CD4-positive, alpha-beta memory T cell (primary cell): ENCODE measurements around the gene GRM2. TPM values are rescaled to one million over a fixed set of nuclear protein-coding genes. Genes with fewer than 3 reads are reported as not detected.
A peak's percentile ranks its signal among the peaks of the same experiment; 100 is the strongest.

Experiments
- CTCF ChIA-PET: fragments of 350-600 bp; sonication (Branson Sonifier 250); formaldehyde crosslinking; loops from one replicate; lab custom pipeline; 2021; ENCODE audit warnings: inconsistent platforms; ENCODE audit not compliant: partially characterized antibody; lab: Charles Lee
- POLR2A ChIA-PET: fragments of 350-600 bp; sonication (Branson Sonifier 250); formaldehyde crosslinking; loops from one replicate; lab custom pipeline; 2021; ENCODE audit not compliant: partially characterized antibody; lab: Charles Lee
- DNase-seq, 5 donors: peaks; one replicate each; pipeline versions ENCODE4 v3.0.0 to v3.0.0-alpha.2; 2020 to 2022; ENCODE audit warnings: mixed read lengths in 1 of 5
- H3K27ac ChIP-seq: one replicate; pipeline ENCODE4 v1.7.0; 2013; ENCODE audit warnings: low read depth, low read length
- H3K27me3 ChIP-seq: 2 replicates; pipeline ENCODE4 v1.7.0; 2013; ENCODE audit warnings: mild to moderate bottlenecking, low read length, moderate library complexity; ENCODE audit not compliant: insufficient read depth
- H3K36me3 ChIP-seq: 2 replicates; pipeline ENCODE4 v1.7.0; 2013; ENCODE audit warnings: mild to moderate bottlenecking, low read length, moderate library complexity; ENCODE audit not compliant: insufficient read depth
- H3K4me1 ChIP-seq: 2 replicates; pipeline ENCODE4 v1.7.0; 2013; ENCODE audit warnings: mild to moderate bottlenecking, low read length, moderate library complexity; ENCODE audit not compliant: insufficient read depth
- H3K4me3 ChIP-seq, 2 donors: one replicate each; pipeline ENCODE4 v1.7.0; 2013; ENCODE audit warnings: low read length in 2 of 2, mild to moderate bottlenecking in 1 of 2
- H3K9me3 ChIP-seq, 2 donors: one replicate each; pipeline ENCODE4 v1.7.0; 2013; ENCODE audit warnings: low read length in 2 of 2, control low read depth in 1 of 2; ENCODE audit not compliant: control insufficient read depth in 1 of 2
- H3K27ac Mint-ChIP-seq, 7 donors: one replicate each; pipeline ENCODE4 v1.8.0; 2020 to 2021; ENCODE audit warnings: mixed read lengths in 7 of 7, mild to moderate bottlenecking in 6 of 7, inconsistent platforms in 3 of 7, moderate library complexity in 3 of 7
- H3K27me3 Mint-ChIP-seq, 2 donors: one replicate each; pipeline ENCODE4 v1.8.0; 2020 to 2021; ENCODE audit warnings: mixed read lengths in 2 of 2
- H3K36me3 Mint-ChIP-seq, 2 donors: one replicate each; pipeline ENCODE4 v1.8.0; 2020 to 2021; ENCODE audit warnings: mixed read lengths in 2 of 2, inconsistent platforms in 1 of 2, mild to moderate bottlenecking in 1 of 2
- H3K4me1 Mint-ChIP-seq, 4 donors: one replicate each; pipeline ENCODE4 v1.8.0; 2020 to 2021; ENCODE audit warnings: mixed read lengths in 4 of 4, mild to moderate bottlenecking in 1 of 4
- H3K4me3 Mint-ChIP-seq, 8 donors: one replicate each; pipeline ENCODE4 v1.8.0; 2020 to 2021; ENCODE audit warnings: mixed read lengths in 8 of 8, mild to moderate bottlenecking in 7 of 8, moderate library complexity in 6 of 8, inconsistent platforms in 3 of 8
- H3K9me3 Mint-ChIP-seq, 8 donors: one replicate each; pipeline ENCODE4 v1.8.0; 2020 to 2021; ENCODE audit warnings: mixed read lengths in 8 of 8, mild to moderate bottlenecking in 5 of 8, inconsistent platforms in 3 of 8, moderate library complexity in 1 of 8
- intact Hi-C: fragments of 100-400 bp; cut with micrococcal nuclease; formaldehyde crosslinking; loops from one replicate; pipeline ENCODE4 v1.15.1; 2023
- polyA plus RNA-seq, 2 donors: library from polyadenylated mRNA; unstranded; fragments of 300-500 nt; fragmentation: Illumina TruSeq; gene quantifications; one replicate each; pipeline ENCODE4 v1.2.3, GENCODE V29; 2021
- total RNA-seq, 2 experiments: library from RNA; stranded (reverse); gene quantifications; one replicate each; pipeline ENCODE4 v1.2.3, GENCODE V29; 2021

The GRM2 gene
- total and polyA plus RNA-seq, 4 experiments from 2014 or later, result 0.07 to 1.9 (median 1.1) TPM; not detected in 1

DNA sequence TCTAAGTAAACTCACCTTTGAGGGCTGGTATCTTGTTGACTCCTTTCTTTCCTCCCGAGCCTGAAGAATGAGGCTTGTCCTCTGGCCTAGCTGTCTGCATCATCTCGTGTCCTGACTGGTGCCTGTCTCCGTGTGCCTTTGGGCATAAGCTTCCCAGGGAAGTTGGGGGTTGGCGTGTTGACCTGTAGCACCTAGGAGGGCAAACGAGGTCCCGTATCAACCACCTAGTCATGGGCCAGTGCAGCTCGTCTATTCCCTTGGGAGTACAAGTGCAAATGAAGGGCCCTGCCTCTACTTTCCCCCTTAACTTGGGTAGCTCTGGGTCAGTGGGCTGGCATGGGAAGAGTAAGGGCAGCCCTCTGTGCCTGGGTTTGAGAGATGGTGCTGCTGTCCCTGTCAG, 27.1 kb upstream of the GRM2 start:
- Mint-ChIP-seq H3K4me1 (peaks cover 69 to 98% (median 87%) of the 10 kb centered on the region in 4 donors), H3K4me3 (peak overlapping the region in 2 of 8 donors; percentile 31 to 35), H3K36me3 (peaks cover 25 to 37% of the 10 kb centered on the region in 2 donors), H3K27ac (peak overlapping the region in 4 of 7 donors; percentile 48 to 92 (median 84)), H3K9me3 (no peaks in the 10 kb centered on the region), H3K27me3 (no peaks in the 10 kb centered on the region)
- Histone ChIP-seq H3K27me3 (no peaks in the 10 kb centered on the region), H3K27ac (no peak overlapping the region), H3K4me1 (peaks cover 100% of the 10 kb centered on the region), H3K9me3 (no peaks in the 10 kb centered on the region), H3K36me3 (peaks cover 18% of the 10 kb centered on the region), H3K4me3 (no peak overlapping the region)
- ChIA-PET POLR2A (interaction anchor here (6.1 to 11.0 kb wide), 2 partner anchors 8 to 179 kb away, joined by 111 to 251 read pairs; partner anchors contain the start of genes DCAF1 and TEX264), CTCF (interaction anchor here (0.9 to 7.2 kb wide), 5 partner anchors 10 to 290 kb away, joined by 3 to 244 read pairs (median 12); partner anchors contain the start of gene DCAF1)
- no peak for DNase-seq
- intact Hi-C loops, result loop anchor here (2.0 to 10.0 kb wide), 2 partner anchors 63 to 125 kb away; no protein-coding TSS in a partner anchor

DNA sequence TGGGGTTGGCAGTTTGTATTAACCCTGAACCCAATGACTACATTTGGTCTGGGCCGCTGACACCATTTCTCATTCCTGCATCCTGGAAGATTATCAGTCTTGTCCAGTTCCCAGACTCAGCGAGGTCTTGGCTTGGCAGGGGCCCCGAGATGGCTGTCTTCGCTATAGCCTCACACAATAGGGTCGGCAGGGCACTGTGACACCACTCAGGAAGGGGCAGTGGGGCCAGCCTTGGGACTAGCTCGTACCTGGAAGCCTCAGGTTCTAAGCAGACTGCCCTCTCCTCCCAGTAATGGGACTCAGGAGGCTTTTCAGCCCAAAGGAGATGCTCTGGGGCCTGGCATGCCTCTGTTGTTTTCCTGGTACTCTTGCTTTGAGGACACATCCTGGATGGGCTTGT, 26.7 kb upstream of the GRM2 start:
- H3K4me3 Mint-ChIP-seq, result peak overlapping the region in 6 of 8 donors; percentile 4 to 83 (median 62)
- H3K9me3 Mint-ChIP-seq, result no peaks in the 10 kb centered on the region
- Histone ChIP-seq H3K9me3 (no peaks in the 10 kb centered on the region), H3K4me3 (no peak overlapping the region), H3K27me3 (no peaks in the 10 kb centered on the region), H3K4me1 (peaks cover 100% of the 10 kb centered on the region), H3K36me3 (peaks cover 21% of the 10 kb centered on the region), H3K27ac (peak overlapping the region; percentile 48)
- intact Hi-C loops, result loop anchor here (10.0 kb wide), 1 partner anchor 125 kb away; no protein-coding TSS in a partner anchor
- H3K27me3 Mint-ChIP-seq, result no peaks in the 10 kb centered on the region
- CTCF ChIA-PET, result interaction anchor here (1.0 to 12.7 kb wide), 6 partner anchors 11 to 291 kb away, joined by 3 to 324 read pairs (median 22); partner anchors contain the start of genes DCAF1, RAD54L2 and TEX264
- POLR2A ChIA-PET, result interaction anchor here (2.7 to 11.0 kb wide), 3 partner anchors 8 to 295 kb away, joined by 16 to 251 read pairs (median 111); partner anchors contain the start of genes DCAF1, MANF and TEX264
- peak overlapping the region; percentile 57 to 97 (median 84) for H3K27ac Mint-ChIP-seq
- no peak for DNase-seq
- peaks cover 69 to 98% (median 87%) of the 10 kb centered on the region in 4 donors for H3K4me1 Mint-ChIP-seq
- peaks cover 23 to 37% of the 10 kb centered on the region in 2 donors for H3K36me3 Mint-ChIP-seq

DNA sequence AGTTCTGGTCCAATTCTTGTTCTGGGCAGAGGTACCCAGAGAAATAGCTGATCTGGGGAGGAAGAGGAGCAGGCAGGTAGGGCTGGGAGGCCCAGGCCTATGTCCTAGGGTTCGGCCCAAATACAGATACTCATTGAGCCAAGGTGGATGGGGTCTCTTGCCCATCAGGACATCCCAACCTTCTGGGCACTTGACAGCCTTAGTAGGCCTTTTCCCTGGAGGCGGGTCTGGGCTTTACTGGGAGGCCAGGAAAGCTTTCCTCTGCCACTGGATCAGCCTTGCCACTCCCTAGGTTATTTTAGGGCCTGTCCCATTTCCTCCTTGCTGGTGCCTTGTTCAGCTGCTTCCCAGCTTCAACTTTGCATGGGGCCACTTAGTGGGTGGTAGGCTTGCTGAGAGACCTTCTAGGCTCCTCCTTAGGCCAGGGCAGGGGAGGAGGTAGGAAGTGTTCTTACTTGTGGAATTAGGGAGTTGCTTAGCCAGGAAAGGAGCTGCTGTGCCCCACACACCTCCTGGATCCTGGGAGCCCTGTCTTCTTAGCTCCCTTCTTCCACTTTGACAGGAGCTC, 26.1 kb upstream of the GRM2 start:
- peaks cover 100% of the 10 kb centered on the region for H3K4me1 ChIP-seq
- peak overlapping the region in 7 of 8 donors; percentile 74 to 91 (median 83) for H3K4me3 Mint-ChIP-seq

DNA sequence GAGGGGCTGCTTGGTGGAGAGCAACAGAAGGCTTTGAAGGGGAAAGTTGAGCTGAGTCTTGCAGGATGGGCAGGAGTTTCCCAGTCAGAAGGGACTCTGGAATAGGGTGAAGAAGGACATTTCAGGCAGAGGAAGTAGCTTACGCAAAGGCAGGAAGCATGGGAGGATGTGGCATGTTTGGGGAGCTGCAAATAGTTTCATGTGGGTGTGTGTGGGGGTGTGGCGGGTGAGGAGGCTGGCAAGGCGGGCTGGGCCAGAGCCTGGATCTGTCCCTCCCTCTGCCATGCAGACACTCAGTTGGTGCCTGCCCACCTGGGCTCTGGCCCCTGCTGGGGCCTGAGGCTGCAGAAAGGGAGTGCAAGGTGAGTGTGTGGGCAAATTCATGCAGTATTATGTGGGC, 25.4 kb upstream of the GRM2 start:
- peaks cover 21% of the 10 kb centered on the region for H3K36me3 ChIP-seq
- ChIA-PET CTCF (interaction anchor here (0.6 to 12.7 kb wide), 21 partner anchors 10 to 1065 kb away, joined by 3 to 324 read pairs (median 6); partner anchors contain the start of genes DCAF1, MANF, RAD54L2 and TEX264), POLR2A (interaction anchor here (0.6 to 11.0 kb wide), 16 partner anchors 8 to 1362 kb away, joined by 3 to 251 read pairs (median 6); partner anchors contain the start of genes DCAF1, MANF, MAPKAPK3 and RBM15B)
- peak; percentile 56 to 68 (median 62) for DNase-seq
- intact Hi-C loops, result loop anchor here (10.0 kb wide), 1 partner anchor 123 kb away; no protein-coding TSS in a partner anchor
- Mint-ChIP-seq H3K4me1 (peaks cover 70 to 98% (median 88%) of the 10 kb centered on the region in 4 donors), H3K4me3 (peak overlapping the region; percentile 74 to 91 (median 82)), H3K27me3 (no peaks in the 10 kb centered on the region), H3K27ac (peak overlapping the region; percentile 57 to 97 (median 91)), H3K9me3 (no peaks in the 10 kb centered on the region), H3K36me3 (peaks cover 18 to 38% of the 10 kb centered on the region in 2 donors)
- peaks cover 100% of the 10 kb centered on the region for H3K4me1 ChIP-seq
- no peaks in the 10 kb centered on the region for H3K27me3 ChIP-seq
- H3K9me3 ChIP-seq, result no peaks in the 10 kb centered on the region
- H3K4me3 ChIP-seq, result peak overlapping the region; percentile 26 to 50
- H3K27ac ChIP-seq, result peak overlapping the region; percentile 48

More for the DNA sequence above, 26.1 kb upstream of the GRM2 start:
- Mint-ChIP-seq H3K36me3 (peaks cover 22 to 37% of the 10 kb centered on the region in 2 donors), H3K27me3 (no peaks in the 10 kb centered on the region), H3K9me3 (no peaks in the 10 kb centered on the region), H3K4me1 (peaks cover 69 to 98% (median 87%) of the 10 kb centered on the region in 4 donors), H3K27ac (peak overlapping the region; percentile 57 to 97 (median 91))
- intact Hi-C loops, result loop anchor here (10.0 kb wide), 1 partner anchor 124 kb away; no protein-coding TSS in a partner anchor
- H3K27me3 ChIP-seq, result no peaks in the 10 kb centered on the region
- H3K36me3 ChIP-seq, result peaks cover 21% of the 10 kb centered on the region
- peak overlapping the region; percentile 17 to 50 for H3K4me3 ChIP-seq
- H3K27ac ChIP-seq, result peak overlapping the region; percentile 48
- ChIA-PET POLR2A (interaction anchor here (0.6 to 11.0 kb wide), 12 partner anchors 8 to 1363 kb away, joined by 3 to 251 read pairs (median 8); partner anchors contain the start of genes DCAF1, MANF, RBM15B and TEX264), CTCF (interaction anchor here (0.6 to 12.7 kb wide), 15 partner anchors 10 to 1064 kb away, joined by 3 to 324 read pairs (median 12); partner anchors contain the start of genes DCAF1, MANF, RAD54L2 and TEX264)
- no peaks in the 10 kb centered on the region for H3K9me3 ChIP-seq
- no peak for DNase-seq

DNA sequence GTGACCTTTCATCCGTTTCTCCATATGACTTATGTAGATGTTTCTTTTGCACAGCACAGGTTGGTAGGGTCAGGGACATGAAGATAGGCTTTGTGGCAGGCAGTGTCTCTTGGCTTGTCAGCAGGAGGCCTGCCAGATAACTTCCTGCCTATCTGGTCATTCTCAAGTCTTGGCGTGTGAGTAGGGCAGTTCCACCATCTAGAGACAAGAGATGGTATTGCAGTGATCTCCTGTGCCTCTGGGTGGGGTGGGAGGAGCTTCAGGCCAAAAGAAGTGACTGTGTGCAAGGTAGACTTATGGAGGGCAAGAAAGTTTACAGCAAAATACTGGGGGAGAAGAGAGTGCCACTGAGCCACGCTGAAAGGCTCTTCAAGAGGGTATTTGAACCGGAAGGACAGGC, 24.8 kb upstream of the GRM2 start:
- ChIA-PET CTCF (interaction anchor here (0.5 to 12.7 kb wide), 29 partner anchors 9 to 1066 kb away, joined by 3 to 324 read pairs (median 5); partner anchors contain the start of genes DCAF1, MANF, PARP3 and RAD54L2), POLR2A (interaction anchor here (0.9 to 11.0 kb wide), 18 partner anchors 8 to 1066 kb away, joined by 3 to 251 read pairs (median 5); partner anchors contain the start of genes DCAF1, DUSP7, MANF and MAPKAPK3)
- H3K9me3 Mint-ChIP-seq, result no peaks in the 10 kb centered on the region
- DNase-seq, result peak; percentile 81 to 85 (median 83)
- H3K36me3 Mint-ChIP-seq, result peaks cover 21 to 39% of the 10 kb centered on the region in 2 donors
- Histone ChIP-seq H3K4me1 (peaks cover 100% of the 10 kb centered on the region), H3K4me3 (peak overlapping the region; percentile 26 to 50), H3K27ac (peak overlapping the region; percentile 48), H3K27me3 (no peaks in the 10 kb centered on the region), H3K36me3 (peaks cover 17% of the 10 kb centered on the region), H3K9me3 (no peaks in the 10 kb centered on the region)
- H3K27ac Mint-ChIP-seq, result peak overlapping the region; percentile 57 to 97 (median 91)
- peak overlapping the region; percentile 74 to 91 (median 82) for H3K4me3 Mint-ChIP-seq
- H3K4me1 Mint-ChIP-seq, result peaks cover 71 to 98% (median 90%) of the 10 kb centered on the region in 4 donors
- H3K27me3 Mint-ChIP-seq, result no peaks in the 10 kb centered on the region
- intact Hi-C loops, result loop anchor here (1.0 to 10.0 kb wide), 5 partner anchors 11 to 291 kb away; partner anchors contain the start of genes RBM15B and TEX264

DNA sequence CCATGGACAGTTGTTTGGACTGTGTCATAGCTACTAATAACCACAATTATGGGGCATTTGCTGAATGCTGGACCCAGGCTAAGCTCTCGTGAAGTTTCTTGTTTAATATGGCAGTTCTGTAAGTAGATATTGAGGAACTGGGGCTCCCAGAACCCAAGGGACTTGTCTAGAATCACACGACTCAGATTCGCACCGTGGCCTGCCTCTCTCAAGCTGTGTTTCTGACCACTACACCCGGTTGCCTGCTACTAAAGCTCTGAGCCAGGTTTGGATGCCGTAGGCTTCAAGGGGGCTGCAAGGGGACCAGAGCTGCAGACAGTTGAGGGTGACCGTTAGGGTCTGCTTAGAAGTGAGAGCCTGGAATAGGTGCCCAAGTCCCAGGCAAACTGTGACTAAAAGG, 24.3 kb upstream of the GRM2 start:
- no peaks in the 10 kb centered on the region for H3K27me3 ChIP-seq
- H3K27ac Mint-ChIP-seq, result peak overlapping the region in 6 of 7 donors; percentile 4 to 97 (median 88)
- ChIA-PET POLR2A (interaction anchor here (0.9 to 11.0 kb wide), 14 partner anchors 10 to 1066 kb away, joined by 3 to 251 read pairs (median 6); partner anchors contain the start of genes DCAF1, DUSP7, MANF and MAPKAPK3), CTCF (interaction anchor here (0.5 to 12.7 kb wide), 25 partner anchors 9 to 710 kb away, joined by 3 to 324 read pairs (median 5); partner anchors contain the start of genes DCAF1, PARP3, RAD54L2 and TEX264)
- peak overlapping the region; percentile 48 for H3K27ac ChIP-seq
- peaks cover 74 to 99% (median 92%) of the 10 kb centered on the region in 4 donors for H3K4me1 Mint-ChIP-seq
- DNase-seq, result no peak
- H3K36me3 ChIP-seq, result peaks cover 17% of the 10 kb centered on the region
- no peaks in the 10 kb centered on the region for H3K27me3 Mint-ChIP-seq
- H3K4me3 ChIP-seq, result no peak overlapping the region
- peak overlapping the region in 2 of 8 donors; percentile 53 to 87 for H3K4me3 Mint-ChIP-seq
- peaks cover 21 to 43% of the 10 kb centered on the region in 2 donors for H3K36me3 Mint-ChIP-seq
- peaks cover 100% of the 10 kb centered on the region for H3K4me1 ChIP-seq
- no peaks in the 10 kb centered on the region for H3K9me3 ChIP-seq
- intact Hi-C loops, result loop anchor here (1.0 to 10.0 kb wide), 5 partner anchors 11 to 291 kb away; partner anchors contain the start of genes RBM15B and TEX264
- no peaks in the 10 kb centered on the region for H3K9me3 Mint-ChIP-seq
